A549 treated with GW870086 at 1 μM for 4 hours (cell line): Measurements from ENCODE around the gene SUPT16H. TPM values are rescaled to one million over a fixed set of nuclear protein-coding genes. Genes with fewer than 3 reads are reported as not detected.

ENCODE experiments used
- total RNA-seq: library from RNA; stranded (reverse); fragments of 200-300 nt; extraction: Qiagen RNA extraction; gene quantifications from 5 replicates; pipeline ENCODE4 v1.2.3, GENCODE V29; 2022; ENCODE audit warnings: low read depth

Gene SUPT16H
- total RNA-seq = 92.6 to 111 TPM (median 98.7 TPM) in 5 replicates

GRCh38 chr14:21383848-21384493, at the start of gene SUPT16H:
Gene SUPT16H (minus strand): TSS chr14:21384019. CDS start chr14:21383927, 92 bp downstream.

Other genes with a start within 250 kb of the SUPT16H start
- gene OR5AU1, start 228.0 kb downstream of the SUPT16H start, total RNA-seq = not detected in 5 replicates
- gene HNRNPC, start 114.6 kb downstream of the SUPT16H start, total RNA-seq = 791 to 1,079 TPM (median 796 TPM) in 5 replicates
- 0.06 to 0.30 TPM (median 0.20 TPM) in 5 replicates for gene RPGRIP1, start 103.9 kb downstream of the SUPT16H start, total RNA-seq
- gene CHD8, start 72.1 kb upstream of the SUPT16H start, total RNA-seq = 38.6 to 42.7 TPM (median 40.3 TPM) in 5 replicates
- 10.8 to 15.1 TPM (median 12.6 TPM) in 5 replicates for gene RAB2B, start 92.9 kb upstream of the SUPT16H start, total RNA-seq
- gene TOX4, start 93.2 kb upstream of the SUPT16H start, total RNA-seq = 50.9 to 71.2 TPM (median 66.9 TPM) in 5 replicates
- 41.6 to 49.0 TPM (median 47.9 TPM) in 5 replicates for gene METTL3, start 127.3 kb upstream of the SUPT16H start, total RNA-seq
- 0.73 to 1.3 TPM (median 0.85 TPM) in 5 replicates for gene SALL2, start 142.3 kb upstream of the SUPT16H start, total RNA-seq
- not detected in 5 replicates for gene OR10G3, start 196.1 kb upstream of the SUPT16H start, total RNA-seq